ENCODE measurements around the gene FANCF. TPM values are rescaled to one million over a fixed set of nuclear protein-coding genes. Genes with fewer than 3 reads are reported as not detected.

FANCF gene
- total RNA-seq, 1 donor from 2014 or later, result 22.0 TPM

- no peak for TF ChIP-seq CTCF (IDR thresholded peaks at IDR 0.05; ENCODE audit: partially characterized antibody, unreplicated experiment)
- Mint-ChIP-seq H3K4me1 (ENCODE audit: low read depth, unreplicated experiment) (no peaks in the 10 kb centered on the region), H3K27ac (ENCODE audit: unreplicated experiment) (no peak overlapping the region), H3K27me3 (ENCODE audit: unreplicated experiment) (no peaks in the 10 kb centered on the region), H3K4me3 (ENCODE audit: unreplicated experiment) (no peak overlapping the region), H3K36me3 (ENCODE audit: unreplicated experiment) (no peaks in the 10 kb centered on the region), H3K9me3 (ENCODE audit: unreplicated experiment) (no peaks in the 10 kb centered on the region)
- no peak for DNase-seq
These were observed 44.1 kb downstream of the FANCF start for GRCh38 chr11:22581354-22582150.

- no peaks in the 10 kb centered on the region for H3K27me3 Mint-ChIP-seq (ENCODE audit: unreplicated experiment)
- no peaks in the 10 kb centered on the region for H3K9me3 Mint-ChIP-seq (ENCODE audit: unreplicated experiment)
- no peaks in the 10 kb centered on the region for H3K4me1 Mint-ChIP-seq (ENCODE audit: low read depth, unreplicated experiment)
- no peak for TF ChIP-seq CTCF (IDR thresholded peaks at IDR 0.05; ENCODE audit: partially characterized antibody, unreplicated experiment)
- H3K27ac Mint-ChIP-seq (ENCODE audit: unreplicated experiment), result no peak overlapping the region
- no peak for DNase-seq
- no peak overlapping the region for H3K4me3 Mint-ChIP-seq (ENCODE audit: unreplicated experiment)
- no peaks in the 10 kb centered on the region for H3K36me3 Mint-ChIP-seq (ENCODE audit: unreplicated experiment)
These were observed 47.8 kb downstream of the FANCF start for GRCh38 chr11:22577854-22578253.

Other genes with a start within 250 kb of the FANCF start
- 11.7 TPM for gene GAS2, start 40.8 kb upstream of the FANCF start, total RNA-seq (ENCODE audit: unreplicated experiment)
- 255 TPM for gene SVIP, start 204.0 kb upstream of the FANCF start, total RNA-seq (ENCODE audit: unreplicated experiment)
- gene CCDC179, start 234.7 kb upstream of the FANCF start, total RNA-seq (ENCODE audit: unreplicated experiment), result not detected